NCI-H1930 (cell line): ENCODE data around the gene TMEM219.
A peak's percentile ranks its signal among the peaks of the same experiment; 100 is the strongest.
"Not testable (repeated sequence)": the region's sequence is repeated elsewhere in the genome, so short reads cannot be mapped to it uniquely, and the experiment has no call there.

Experiments used
- DNase-seq, 2 experiments: peaks; one replicate each; lab custom pipeline; 2025; lab: John Stamatoyannopoulos, UW

The TMEM219 gene

GRCh38 chr16:29961479-29962343, at the start of gene TMEM219:
Gene TMEM219, plus strand, starts transcription at chr16:29962079. Its CDS starts 1,065 bp downstream, at chr16:29963144.
- DNase-seq, result peak; percentile 84 to 97

- no peak for DNase-seq
These were observed 49.8 kb upstream of the TMEM219 start for GRCh38 chr16:29912087-29912486.

- no peak for DNase-seq
These were observed 48.4 kb upstream of the TMEM219 start for GRCh38 chr16:29913514-29913913.

GRCh38 chr16:29915590-29916247, 46.2 kb upstream of the TMEM219 start:
- DNase-seq, result no peak

- DNase-seq, result no peak
These were observed 44.9 kb upstream of the TMEM219 start for GRCh38 chr16:29916979-29917378.

DNA sequence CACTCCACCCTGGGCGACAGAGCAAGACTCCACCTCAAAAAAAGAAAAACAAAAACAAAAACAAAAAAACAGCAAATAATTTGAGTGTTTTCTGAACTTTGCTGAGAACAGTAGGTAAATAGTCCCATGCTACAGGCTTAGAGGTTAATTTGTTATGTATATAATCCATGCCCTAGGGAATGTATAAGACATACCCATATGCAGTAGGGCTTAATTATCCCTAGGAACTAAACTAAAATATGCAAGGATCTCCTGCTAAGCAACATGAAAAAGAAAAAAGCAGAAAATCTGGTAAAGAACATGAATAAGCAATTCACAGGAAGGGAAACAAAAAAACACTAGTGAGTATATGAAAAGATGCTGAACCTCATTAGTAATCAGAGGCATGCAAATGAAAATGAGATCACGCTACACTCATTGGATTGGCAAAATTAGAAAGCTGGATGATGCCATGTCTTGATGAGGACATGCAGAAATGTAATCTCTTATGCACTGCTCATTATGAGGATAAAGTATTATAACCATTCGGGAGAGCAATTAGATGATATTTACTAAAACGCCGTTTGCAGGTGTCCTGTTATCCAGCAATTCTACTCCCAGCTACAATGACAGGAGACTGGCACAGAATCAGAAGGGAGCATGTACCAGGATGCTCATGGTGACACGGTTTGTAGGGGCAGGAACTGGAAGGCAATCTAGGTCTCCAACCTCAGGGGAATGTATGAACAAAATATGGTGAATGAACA, 41.4 kb upstream of the TMEM219 start:
- no peak for DNase-seq

DNA sequence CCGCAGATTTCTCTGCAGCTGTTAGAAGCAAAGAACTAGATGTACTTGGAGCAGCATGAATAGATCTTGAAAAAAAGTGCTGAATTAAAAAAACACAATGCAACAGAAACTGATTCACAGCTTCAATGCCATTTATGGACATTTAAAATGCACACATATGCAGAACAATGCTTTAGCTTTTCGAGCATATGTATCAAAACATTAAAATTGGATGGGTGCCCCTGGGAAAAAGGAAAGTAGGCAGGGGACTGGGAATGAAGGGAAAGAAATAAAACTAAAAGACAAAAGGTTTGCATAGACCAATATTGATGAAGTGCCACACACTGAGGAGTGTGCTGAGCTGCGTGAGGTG, 40.9 kb upstream of the TMEM219 start:
- no peak for DNase-seq

DNA sequence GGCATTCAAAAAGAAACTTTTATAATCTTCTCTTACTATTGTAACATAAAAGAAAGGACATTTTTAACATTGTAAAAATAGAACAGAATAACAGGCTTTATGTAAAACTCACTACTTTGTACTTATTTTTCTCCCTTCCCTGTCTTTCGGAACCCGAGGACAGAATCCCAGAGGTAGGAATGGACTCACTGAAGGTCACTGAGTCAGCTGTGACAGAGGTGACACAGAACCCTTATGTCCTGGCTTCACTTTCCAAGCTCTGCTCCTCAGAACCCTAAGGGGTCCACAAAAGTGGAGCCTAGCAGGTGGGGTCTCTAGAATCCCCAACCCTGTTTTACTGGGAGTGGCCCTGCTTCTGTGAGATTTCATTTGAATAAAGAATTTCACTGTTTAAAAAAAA, 39.6 kb upstream of the TMEM219 start:
- no peak for DNase-seq

DNA sequence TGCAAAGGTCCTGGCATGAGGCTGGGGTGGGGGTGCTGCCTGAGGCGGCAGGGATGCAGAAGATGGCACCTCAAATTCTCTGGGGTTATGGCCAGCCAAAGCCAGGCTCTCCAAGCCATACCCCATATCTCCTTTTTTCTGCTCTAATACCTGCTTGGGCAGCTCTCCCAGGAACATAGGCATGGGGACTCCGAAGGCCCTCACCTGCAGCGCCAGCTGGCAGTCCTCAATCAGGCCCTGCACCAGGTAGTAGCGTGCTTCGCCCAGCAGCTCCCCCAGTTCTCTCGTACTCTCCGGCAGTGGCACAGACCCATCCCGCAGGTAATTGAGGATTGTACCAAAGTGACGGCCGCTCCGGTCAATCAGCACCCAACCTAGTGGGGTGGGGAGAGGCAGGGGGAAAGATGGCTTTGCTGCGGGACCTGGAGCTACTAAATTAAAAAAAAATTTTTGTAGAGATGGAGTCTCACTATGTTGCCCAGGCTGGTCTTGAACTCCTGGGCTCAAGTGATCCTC, 38.8 kb upstream of the TMEM219 start:
- DNase-seq, result no peak

DNA sequence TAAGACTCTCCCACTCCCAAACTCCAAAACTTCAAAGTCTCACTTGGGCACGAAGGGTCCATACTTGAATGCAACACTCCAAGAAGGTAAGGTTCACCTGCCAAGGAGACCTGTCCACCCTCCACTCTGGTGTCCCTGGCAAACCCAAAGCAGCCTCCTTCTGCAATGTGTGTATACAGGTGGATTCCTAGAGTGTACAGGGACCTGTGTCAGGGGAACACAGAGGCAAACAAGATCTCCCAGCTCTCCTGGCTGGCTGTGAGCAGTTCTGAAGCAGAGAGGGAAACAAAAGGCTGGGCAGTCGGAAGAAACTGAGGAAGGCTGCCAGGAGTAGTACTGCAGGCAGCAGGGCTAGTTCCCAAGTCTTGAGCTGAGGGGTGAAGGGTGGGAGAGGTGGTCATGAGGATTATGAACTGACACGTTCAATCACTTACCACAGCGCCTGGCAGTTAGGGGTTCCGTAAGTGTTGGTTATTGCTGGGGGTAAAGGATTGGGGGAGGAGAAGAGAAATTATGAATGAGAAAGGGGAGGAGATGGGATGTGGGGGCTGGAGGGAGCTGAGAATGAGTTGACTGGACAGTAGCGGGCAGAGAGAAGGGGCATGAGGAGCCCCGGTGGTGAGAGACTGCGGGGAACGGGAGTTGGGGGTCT, 36.6 kb upstream of the TMEM219 start:
- no peak for DNase-seq

DNA sequence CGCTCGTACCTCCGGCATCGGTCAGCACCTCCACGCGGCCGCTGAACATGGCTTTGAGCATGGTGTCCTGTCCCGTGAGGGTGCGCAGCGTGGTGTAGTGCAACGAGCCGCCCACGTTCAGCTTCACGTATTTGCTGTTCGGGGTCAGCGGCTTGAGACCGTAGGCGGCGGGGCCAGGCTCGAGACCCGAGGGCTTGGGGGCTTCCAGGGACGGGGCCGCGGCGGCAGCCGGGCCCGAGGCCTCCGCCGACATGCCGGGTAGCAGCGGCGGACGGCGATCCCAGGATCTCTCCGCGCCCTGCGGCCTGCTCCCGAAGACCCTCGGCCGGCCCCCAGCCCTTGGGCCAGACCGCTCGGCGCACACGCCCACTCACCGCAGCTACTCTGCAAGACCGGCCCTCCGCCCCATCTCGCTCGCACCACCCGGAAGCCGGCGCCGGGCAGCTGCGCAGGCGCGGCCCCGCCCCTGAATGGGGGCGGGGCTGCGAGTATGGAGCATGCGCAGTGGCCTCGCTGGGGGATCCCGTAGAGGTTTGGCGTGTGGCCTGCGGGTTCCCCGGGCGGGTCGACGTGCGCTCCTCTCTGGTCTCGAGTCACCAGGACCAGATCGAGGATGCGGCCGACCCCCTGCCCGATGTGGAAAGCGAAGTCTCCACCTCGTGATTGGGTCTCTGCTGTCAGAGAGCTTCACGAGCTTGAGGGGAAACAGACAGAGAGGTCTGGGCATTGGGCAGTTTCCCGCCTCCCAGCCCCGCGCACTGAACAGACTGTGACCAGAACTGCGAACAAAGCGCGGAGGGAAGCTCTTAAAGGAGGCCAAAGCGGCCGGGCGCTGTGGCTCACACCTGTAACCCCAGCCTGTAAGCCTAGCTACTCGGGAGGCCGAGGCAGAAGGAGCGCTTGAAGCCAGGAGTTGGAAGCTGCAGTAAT, 35.8 kb upstream of the TMEM219 start, which contains the start of gene KCTD13:
Gene KCTD13, minus strand, starts transcription at position 446 of the 930 bp plus-strand sequence. Its CDS starts 193 bp downstream, at position 253.
- DNase-seq, result peak; percentile 79 to 90

DNA sequence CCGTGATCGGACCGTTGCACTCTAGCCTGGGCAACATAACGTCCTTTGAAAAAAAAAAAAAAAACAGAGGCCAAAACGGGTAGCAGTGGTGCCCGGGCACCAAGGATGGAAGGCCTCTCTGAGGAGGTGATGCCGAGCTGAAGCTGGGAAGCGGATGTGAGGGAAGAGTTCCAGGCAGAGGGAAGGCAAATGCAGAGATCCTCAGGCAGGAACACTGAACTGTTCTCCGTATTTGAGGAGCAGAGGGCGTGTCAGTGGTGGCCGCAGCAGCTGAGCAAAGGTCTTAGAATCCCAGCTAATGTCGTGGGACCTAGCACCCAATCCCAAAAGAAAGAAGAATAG, 35.2 kb upstream of the TMEM219 start:
- DNase-seq, result no peak

GRCh38 chr16:29927070-29927905, 34.6 kb upstream of the TMEM219 start:
- DNase-seq, result no peak

- not testable (repeated sequence) for DNase-seq
These were observed 30.1 kb upstream of the TMEM219 start for GRCh38 chr16:29931750-29932149.

- no peak for DNase-seq
These were observed 21.2 kb upstream of the TMEM219 start for GRCh38 chr16:29940656-29941055.

GRCh38 chr16:29943846-29944799, 17.8 kb upstream of the TMEM219 start:
- DNase-seq, result peak in 1 of 2 experiments; percentile 60

- no peak for DNase-seq
These were observed 14.0 kb upstream of the TMEM219 start for GRCh38 chr16:29947897-29948296.

- DNase-seq, result no peak
These were observed 10.9 kb upstream of the TMEM219 start for GRCh38 chr16:29950806-29951461.
